Lower leg skin (tissue), 4 donors: ENCODE data around the gene SETD3. TPM values are rescaled to one million over a fixed set of nuclear protein-coding genes. Genes with fewer than 3 reads are reported as not detected.

Source experiments
- DNase-seq, 2 donors: peaks; one replicate each; pipeline ENCODE4 v3.0.0-alpha.2; 2019; ENCODE audit warnings: low spot score in 2 of 2
- H3K4me3 ChIP-seq: fragments of 200-600 bp; sonication (generic); 2 replicates; pipeline ENCODE4 v1.5.1; 2017; ENCODE audit warnings: mild to moderate bottlenecking, low read depth; ENCODE audit not compliant: poor library complexity, severe bottlenecking
- CTCF ChIP-seq, 3 donors: fragments of 450-650 bp; IDR thresholded peaks; one replicate each; pipeline ENCODE4 v1.5.1; 2016; ENCODE audit warnings: antibody characterized with exemption in 3 of 3, mild to moderate bottlenecking in 3 of 3, moderate library complexity in 2 of 3
- POLR2A ChIP-seq, 2 donors: fragments of 450-650 bp; IDR thresholded peaks; one replicate each; pipeline ENCODE4 v1.6.1; 2016 to 2017; ENCODE audit warnings: antibody characterized with exemption in 2 of 2, mild to moderate bottlenecking in 1 of 2, moderate library complexity in 1 of 2
- WGBS, 2 donors: methylation state at CpG; one replicate each; pipeline ENCODE4 v1.1.5; 2018; 5-methylcytosine and 5-hydroxymethylcytosine counted together
- intact Hi-C: fragments of 100-400 bp; cut with DNase I; formaldehyde crosslinking; loops from one replicate; pipeline ENCODE4 v1.15.0; 2023; ENCODE audit warnings: low total_unique reads
- total RNA-seq, 4 donors: library from RNA; depleted of rRNA; stranded (reverse); fragments of >200 nt; gene quantifications; one replicate each; pipeline ENCODE4 v1.1.0, GENCODE V29; 2016

The SETD3 gene
- total RNA-seq, 4 donors from 2014 or later, result 36.8 to 62.5 (median 47.6) TPM

DNA sequence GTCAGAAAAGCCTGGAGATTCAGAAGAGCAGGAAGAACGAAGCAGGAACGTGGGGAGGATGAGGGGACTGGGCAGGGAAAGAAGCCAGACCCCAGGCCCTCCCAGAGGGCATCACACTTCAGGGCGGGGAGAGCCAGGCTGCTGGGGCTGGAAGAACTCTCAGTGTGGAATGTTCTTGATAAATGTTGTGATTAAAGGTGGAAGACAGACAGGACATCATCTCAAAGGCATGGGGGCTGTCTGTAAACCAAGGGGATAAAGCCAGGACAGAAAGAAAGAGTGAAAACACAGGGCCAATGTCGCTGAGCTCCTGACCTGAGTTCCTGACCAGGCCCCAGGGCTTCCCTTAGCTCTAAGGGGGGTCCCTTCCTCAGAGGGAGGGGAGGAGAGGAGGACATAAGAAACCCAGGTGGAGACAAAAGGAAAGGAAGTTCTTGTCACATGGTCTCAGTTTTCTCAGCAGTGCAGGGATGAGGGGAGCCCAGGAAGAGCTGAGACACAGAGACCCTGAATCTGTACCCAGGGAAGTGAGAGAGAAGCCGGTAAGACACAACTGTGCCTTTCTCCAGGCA is 56.3 kb downstream of the SETD3 start:
- H3K4me3 ChIP-seq, result no peak overlapping the region
- intact Hi-C loops, result no loop called here
- 65 to 69% methylated on average over 5 of the region's 5 CpGs for WGBS, 2 donors
- no peak for DNase-seq
- TF ChIP-seq CTCF (IDR thresholded peaks at IDR 0.05) (no peak), POLR2A (IDR thresholded peaks at IDR 0.05) (no peak)

DNA sequence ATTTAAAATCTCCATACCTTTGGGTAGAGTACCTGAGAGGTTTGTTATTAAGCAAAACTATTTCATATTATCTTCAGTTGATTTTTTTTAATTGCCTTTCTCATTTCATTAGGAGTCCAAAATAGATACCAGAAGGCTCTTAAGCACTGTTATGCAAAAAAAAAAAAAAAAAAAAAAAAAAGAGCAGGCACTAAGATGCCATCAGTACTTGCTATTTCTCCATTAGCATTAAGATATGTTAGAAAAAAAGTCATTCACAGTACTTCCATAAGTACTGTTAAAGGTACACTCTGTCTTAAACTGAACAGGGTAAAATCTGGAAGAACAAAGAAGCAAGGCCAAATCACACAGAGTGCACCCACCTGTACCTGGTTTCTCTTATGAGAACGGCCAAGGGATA is 57.2 kb downstream of the SETD3 start:
- 95 to 100% methylated on average over 1 of the region's 1 CpG for WGBS, 2 donors
- TF ChIP-seq CTCF (IDR thresholded peaks at IDR 0.05) (no peak), POLR2A (IDR thresholded peaks at IDR 0.05) (no peak)
- intact Hi-C loops, result no loop called here
- no peak overlapping the region for H3K4me3 ChIP-seq
- DNase-seq, result no peak

- no peak for DNase-seq
- 92 to 95% methylated on average over 7 of the region's 7 CpGs for WGBS, 2 donors
- intact Hi-C loops, result no loop called here
- H3K4me3 ChIP-seq, result no peak overlapping the region
- TF ChIP-seq CTCF (IDR thresholded peaks at IDR 0.05), result no peak
- no peak for TF ChIP-seq POLR2A (IDR thresholded peaks at IDR 0.05)
Measured at GRCh38 chr14:99422228-99423010, 58.2 kb downstream of the SETD3 start.

- TF ChIP-seq POLR2A (IDR thresholded peaks at IDR 0.05), result no peak
- TF ChIP-seq CTCF (IDR thresholded peaks at IDR 0.05), result no peak
- H3K4me3 ChIP-seq, result no peak overlapping the region
- intact Hi-C loops, result no loop called here
- no peak for DNase-seq
- 64 to 67% methylated on average over 6 of the region's 6 CpGs for WGBS, 2 donors
Measured at GRCh38 chr14:99420711-99421110, 59.9 kb downstream of the SETD3 start.

DNA sequence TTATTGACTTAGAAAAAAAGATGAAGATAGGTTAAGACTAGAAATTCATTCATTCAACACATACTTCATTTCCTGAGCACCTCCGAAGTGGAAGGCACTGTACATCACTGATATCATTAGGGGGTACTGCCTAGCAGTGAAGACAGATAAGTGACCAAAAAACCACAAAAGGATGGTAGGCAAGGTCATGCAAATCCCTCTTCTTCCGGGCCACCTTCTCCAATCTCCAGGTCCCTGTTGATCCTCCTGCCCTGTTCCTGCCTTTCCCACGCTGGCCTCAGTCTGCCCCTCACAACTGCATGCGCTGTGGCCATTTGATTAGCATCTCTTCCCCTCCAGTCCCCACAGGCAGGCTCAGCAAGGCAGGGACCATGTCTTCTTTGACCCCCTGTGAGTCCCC is 60.8 kb downstream of the SETD3 start:
- intact Hi-C loops, result no loop called here
- no peak for TF ChIP-seq POLR2A (IDR thresholded peaks at IDR 0.05)
- no peak for TF ChIP-seq CTCF (IDR thresholded peaks at IDR 0.05)
- no peak for DNase-seq

More for the DNA sequence above, 60.8 kb downstream of the SETD3 start:
- WGBS, 2 donors, result 95% methylated on average over 4 of the region's 4 CpGs
- H3K4me3 ChIP-seq, result no peak overlapping the region
